Activated effector memory CD4-positive, alpha-beta T cell treated with anti-CD3 and anti-CD28 coated beads, Interleukin-2, amount 50 U/mL, for 16 hours (primary cell): ENCODE measurements around the gene BFAR.
"Not testable (repeated sequence)": the region's sequence is repeated elsewhere in the genome, so short reads cannot be mapped to it uniquely, and the experiment has no call there.

ENCODE experiments used
- DNase-seq: peaks from one replicate; pipeline ENCODE4 v3.0.0-alpha.2; 2020

The BFAR gene

GRCh38 chr16:14632693-14633569 lies at the start of gene BFAR:
Gene BFAR, plus strand, starts transcription at chr16:14632951. Its CDS starts 11,396 bp downstream, at chr16:14644347.
- peak; percentile 100 for DNase-seq

GRCh38 chr16:14585287-14585686 lies 47.5 kb upstream of the BFAR start:
- no peak for DNase-seq

DNA sequence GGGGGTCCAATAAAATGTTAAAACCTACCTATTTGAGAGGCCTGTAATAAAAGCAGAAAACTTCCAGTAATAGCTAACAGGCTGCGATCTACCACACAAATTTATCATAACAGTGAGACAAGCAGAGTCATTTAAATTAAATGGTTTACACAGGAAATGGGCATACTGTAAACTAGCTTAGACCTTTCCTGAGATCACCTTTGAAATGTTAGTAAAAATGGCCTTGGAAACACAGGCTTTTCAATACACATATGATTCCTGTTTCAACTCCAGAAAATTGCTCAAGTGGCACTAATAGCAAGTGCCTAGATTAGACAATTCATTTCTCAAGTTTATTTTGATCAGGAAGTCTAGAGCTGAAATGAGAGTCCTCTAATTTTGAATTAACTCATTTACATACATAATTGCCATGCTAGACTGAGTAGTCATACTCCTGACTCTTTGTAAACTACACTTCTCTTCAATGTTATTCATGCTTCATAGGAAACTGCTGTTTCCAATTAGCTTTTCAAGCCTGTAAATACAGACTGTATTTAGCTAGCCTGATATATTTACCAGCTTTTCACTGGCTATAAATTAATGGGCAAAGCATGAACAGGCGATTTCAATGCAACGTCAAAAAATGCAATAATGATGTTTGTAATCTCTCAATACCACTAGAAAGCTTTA lies 46.0 kb upstream of the BFAR start:
- no peak for DNase-seq

- DNase-seq, result no peak
These were observed 32.6 kb upstream of the BFAR start for GRCh38 chr16:14600164-14600563.

- no peak for DNase-seq
These were observed 30.2 kb upstream of the BFAR start for GRCh38 chr16:14602443-14602963.

- DNase-seq, result no peak
These were observed 26.6 kb upstream of the BFAR start for GRCh38 chr16:14606102-14606501.

DNA sequence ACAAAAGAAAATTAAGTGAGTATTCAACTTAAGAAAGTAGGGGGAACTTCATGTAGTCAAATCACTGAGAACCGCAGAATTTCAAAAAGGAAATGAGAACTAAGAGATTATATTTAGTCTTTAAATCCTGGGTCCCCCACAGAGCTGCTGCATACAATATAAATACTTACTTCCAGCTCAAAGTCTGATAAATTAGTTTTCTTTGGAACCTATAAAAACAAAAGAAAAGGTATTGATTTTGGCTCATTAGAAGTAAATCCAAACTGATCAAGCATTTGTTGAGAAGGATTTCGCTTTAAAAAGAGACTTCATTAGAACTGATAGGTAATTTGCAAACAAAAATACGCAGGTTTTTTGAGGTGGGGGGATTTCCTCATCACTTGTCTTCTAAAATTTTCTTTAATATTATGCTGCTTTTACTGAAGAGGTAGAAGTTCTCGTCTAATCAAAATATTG lies 24.6 kb upstream of the BFAR start:
- DNase-seq, result no peak

GRCh38 chr16:14608604-14609003 lies 24.1 kb upstream of the BFAR start:
- no peak for DNase-seq

DNA sequence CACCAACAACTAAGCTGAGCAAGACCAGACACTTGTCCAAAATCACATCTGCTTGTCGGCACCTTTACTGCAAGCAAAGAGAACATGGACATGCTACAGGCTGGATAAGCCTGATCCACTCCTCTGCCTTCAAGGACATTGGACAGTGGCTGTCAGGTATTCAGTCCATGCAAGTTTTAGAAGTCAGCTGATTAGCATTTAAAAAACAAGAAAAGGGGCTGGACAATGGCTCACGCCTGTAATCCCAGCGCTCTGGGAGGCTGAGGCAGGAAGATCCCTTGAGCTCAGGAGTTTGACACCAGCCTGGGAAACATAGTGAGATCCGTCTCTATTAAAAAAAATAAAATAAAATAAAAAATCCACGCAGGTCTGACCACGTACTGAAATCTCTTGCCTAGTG lies 23.0 kb upstream of the BFAR start:
- DNase-seq, result no peak

DNA sequence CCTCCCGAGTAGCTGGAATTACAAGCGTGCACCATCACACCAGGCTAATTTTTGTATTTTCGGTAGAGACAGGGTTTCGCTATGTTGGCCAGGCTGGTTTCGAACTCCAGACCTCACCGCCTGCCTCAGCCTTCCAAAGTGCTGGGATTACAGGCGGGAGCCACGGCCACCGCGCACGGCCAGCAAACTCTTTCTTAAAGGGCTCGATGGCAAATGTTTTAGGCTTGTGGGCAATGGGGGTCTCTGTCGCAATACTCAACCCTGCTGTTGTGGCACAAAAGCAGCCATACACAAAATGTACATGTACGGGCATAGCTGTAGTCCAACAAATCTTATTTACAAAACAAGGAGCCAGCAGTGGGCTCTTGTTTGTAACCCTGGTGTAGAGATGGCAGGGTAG lies 21.1 kb upstream of the BFAR start:
- DNase-seq, result no peak

DNA sequence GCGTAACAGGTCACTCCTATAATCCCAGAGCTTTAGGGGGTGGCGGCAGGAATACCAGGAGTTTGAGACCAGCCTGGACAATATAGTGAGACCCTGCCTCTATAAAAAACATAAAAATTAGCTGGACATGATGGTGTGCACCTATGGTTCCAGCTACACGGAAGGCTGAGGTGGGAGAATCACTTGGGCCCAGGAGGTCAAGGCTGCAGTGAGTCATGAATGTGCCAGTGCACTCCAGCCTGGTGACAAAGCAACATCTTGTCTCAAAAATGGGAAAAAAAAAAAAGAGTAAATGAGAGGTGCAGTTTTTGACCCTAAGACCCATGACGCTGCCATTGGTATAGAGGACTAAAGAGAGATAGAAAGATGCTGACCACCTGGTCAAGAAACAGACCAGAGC lies 18.8 kb upstream of the BFAR start:
- no peak for DNase-seq

GRCh38 chr16:14616280-14616679 lies 16.5 kb upstream of the BFAR start:
- DNase-seq, result no peak

GRCh38 chr16:14618566-14618965 lies 14.2 kb upstream of the BFAR start:
- no peak for DNase-seq

- DNase-seq, result no peak
These were observed 5.7 kb upstream of the BFAR start for GRCh38 chr16:14627078-14627477.

GRCh38 chr16:14628806-14629611 lies 3.7 kb upstream of the BFAR start:
- no peak for DNase-seq

- no peak for DNase-seq
These were observed 3.2 kb upstream of the BFAR start for GRCh38 chr16:14629612-14629918.

DNA sequence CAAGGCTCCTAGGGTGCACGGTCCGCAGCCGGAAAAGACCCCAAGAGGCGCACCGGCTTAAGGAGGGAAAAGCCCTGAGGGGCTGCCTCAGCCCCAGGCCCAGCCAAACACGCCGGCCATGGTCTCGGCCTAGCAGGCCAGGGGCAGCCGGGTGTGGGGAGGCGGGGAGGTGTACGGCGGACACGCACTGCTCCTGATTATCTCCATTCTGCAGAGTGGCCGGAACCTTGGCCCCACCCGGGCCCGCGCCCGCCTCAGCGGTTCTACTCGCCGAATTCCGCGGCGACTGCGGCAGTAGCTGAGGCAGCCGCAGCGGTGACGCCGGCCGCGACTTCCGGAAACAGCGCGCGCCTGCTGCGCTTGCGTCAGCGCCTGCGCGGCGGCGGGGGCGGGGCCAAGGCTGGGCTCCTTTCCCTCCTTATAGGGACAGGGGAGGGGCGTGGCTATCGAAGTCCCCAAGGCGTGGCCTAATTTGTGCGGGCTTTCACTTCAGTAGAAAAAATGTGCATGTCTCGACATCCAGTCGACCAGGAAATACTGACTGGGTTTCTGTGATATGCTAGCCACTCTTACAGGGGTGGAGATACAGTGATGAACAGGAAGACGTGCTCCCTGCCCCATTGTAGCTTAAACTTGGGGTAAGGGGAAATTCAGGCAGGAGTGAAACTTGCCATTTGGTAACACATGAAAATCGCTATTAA lies 2.7 kb upstream of the BFAR start, which contains the start of gene PARN:
TSS of gene PARN (minus strand) at position 342 of the 701 bp plus-strand sequence. CDS start at position 207, 135 bp downstream.
- DNase-seq, result peak; percentile 99

DNA sequence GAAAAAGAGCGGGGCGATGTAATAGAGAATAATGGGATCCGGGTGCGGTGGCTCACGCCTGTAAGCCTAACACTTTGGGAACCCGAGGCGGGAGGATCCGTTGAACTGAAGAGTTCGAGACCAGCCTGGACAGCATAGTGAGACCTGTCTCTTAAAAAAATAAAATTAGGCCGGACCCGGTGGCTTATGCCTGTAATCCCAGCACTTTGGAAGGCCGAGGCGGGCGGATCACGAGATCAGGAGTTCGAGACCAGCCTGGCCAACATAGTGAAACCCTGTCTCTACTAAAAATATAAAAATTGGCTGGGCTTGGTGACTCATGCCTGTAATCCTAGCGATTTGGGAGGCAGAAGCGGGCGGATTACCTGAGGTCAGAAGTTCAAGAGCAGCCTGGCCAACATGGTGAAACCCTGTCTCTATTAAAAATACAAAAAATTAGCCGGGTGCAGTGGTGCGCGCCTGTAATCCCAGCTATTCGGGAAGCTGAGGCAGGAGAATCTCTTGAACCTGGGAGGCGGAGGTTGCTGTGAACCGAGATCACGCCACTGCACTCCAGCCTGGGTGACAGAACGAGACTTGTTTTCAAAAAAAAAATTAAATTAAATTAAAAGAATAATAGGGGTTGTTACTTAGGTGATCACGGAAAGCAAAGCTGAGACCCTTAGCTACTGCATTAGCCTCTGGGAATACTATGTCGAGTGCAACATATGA lies 2.0 kb upstream of the BFAR start:
- not testable (repeated sequence) for DNase-seq

- no peak for DNase-seq
These were observed 1.6 kb downstream of the BFAR start for GRCh38 chr16:14634389-14634725.

DNA sequence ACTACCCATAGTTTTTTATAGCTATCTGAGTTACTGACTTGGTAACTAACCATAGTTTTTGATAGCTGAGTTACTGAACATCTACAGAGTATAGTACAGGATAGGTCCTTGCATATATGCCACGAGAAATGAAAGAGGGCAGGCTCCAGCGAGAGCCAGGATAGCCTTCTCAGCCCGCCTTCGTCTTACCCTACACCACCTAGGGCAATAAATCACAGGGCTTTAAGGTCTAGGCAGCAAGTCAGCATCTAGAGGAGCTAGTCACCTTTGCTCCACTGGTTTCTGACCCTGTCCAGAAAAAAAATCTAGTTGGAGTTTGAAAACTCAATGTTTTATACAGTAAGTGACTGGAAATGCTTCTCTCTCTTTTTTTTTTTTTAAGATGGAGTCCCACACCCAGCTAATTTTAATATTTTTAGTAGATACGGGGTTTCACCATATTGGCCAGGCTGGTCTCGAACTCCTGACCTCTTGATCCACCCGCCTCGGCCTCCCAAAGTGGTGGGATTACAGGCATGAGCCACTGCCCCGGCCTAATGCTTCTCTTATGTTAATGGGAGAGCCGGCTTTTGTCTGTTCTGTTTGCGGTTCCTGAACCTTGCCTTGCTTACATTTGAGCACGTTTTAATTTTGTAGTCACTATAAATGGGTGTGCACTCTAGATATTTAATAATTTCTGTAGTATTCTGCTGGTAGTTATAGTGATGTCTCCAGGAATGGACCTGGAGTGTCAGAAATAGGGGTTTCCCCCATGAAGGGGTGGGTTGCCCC lies 2.8 kb downstream of the BFAR start:
- no peak for DNase-seq
